ENCODE results near the gene PLEKHG3.

The PLEKHG3 gene

DNA sequence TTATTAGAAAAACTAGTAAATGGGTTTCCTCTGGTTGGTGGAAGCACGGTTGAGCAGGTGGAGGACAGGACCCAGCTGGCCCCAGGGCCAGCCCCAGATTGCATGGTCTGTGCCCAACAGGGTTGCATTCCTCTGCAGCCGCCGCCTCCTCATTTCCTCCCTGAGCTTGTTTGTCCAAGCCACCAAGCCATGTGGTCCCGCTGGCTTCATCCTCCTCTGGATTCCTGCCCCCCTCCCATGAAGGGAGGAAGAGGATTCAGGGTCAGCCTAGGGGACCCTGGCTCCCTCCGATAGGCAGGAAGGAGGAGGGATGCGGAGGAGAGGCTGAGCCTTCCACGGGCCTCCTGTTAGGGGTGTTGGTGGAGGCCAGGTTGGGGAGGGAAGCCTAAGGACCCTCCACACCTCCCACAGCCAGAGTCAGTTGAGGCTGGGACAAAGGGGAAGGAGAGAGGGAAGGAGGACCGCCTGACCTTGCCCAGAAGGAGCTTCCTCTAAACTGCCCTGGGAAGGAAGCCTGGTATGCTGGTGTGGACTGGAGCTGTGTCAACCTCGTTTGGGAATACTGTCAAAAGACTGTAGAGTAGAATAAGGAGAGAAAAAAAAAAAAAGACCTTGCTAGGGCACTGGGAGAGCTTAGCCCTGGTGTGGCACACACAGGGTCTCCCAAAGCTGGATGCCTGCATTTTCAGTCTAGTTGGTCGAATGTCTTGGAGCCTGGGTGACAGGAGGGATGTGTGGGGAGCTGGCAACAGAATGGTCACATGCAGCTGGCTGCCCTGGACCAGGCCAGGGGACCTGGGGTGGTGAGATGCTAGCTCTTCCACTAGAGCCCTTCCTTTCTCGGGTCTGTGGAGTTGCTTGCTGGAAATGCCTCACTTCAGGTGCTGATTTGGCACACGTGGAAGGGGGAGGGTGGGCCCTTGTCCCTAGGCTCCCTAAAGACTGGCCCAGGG lies 42.4 kb downstream of the PLEKHG3 start:
- no peak for DNase-seq (ENCODE audit: low read depth)

DNA sequence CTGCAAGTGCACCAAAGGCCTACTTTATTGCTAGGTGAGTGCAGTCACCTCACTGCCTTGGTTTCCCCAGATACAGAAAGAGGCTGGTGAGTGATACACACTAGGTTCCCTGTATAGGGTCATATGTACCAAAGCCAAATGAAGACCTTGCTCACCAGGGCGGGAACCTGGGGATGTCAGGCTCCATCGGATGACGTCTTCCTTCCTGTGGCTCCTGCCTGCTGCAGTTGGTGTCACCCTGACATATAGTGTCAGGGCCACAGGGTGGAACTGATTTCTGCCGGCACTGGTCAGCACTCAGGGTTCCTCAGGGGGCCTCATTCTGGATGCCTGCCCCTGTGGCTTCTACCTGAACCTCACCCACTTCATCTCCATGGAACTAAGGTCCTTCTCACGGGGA lies 43.1 kb downstream of the PLEKHG3 start:
- DNase-seq (ENCODE audit: low read depth): no peak

DNA sequence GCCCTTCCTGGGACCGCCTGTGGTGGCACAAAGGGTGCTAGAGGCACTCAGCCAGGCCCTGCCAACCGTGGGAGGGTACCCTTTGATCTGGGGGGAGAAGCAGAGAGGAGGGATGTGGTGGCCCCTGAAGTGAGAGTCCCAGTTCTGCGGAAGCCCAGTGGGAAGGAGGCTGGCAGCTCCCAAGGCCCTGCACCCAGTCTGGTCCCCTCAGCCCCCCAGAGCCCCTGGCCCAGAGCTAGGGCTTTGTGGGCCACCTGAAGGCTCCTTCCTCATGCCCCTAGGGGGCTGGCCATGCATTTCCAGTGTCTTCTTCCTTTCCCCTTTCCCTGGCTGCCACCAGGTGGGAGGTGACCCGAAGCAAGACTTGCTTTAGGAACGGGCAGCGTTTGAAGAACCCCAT lies 44.3 kb downstream of the PLEKHG3 start:
- DNase-seq (ENCODE audit: low read depth): no peak

DNA sequence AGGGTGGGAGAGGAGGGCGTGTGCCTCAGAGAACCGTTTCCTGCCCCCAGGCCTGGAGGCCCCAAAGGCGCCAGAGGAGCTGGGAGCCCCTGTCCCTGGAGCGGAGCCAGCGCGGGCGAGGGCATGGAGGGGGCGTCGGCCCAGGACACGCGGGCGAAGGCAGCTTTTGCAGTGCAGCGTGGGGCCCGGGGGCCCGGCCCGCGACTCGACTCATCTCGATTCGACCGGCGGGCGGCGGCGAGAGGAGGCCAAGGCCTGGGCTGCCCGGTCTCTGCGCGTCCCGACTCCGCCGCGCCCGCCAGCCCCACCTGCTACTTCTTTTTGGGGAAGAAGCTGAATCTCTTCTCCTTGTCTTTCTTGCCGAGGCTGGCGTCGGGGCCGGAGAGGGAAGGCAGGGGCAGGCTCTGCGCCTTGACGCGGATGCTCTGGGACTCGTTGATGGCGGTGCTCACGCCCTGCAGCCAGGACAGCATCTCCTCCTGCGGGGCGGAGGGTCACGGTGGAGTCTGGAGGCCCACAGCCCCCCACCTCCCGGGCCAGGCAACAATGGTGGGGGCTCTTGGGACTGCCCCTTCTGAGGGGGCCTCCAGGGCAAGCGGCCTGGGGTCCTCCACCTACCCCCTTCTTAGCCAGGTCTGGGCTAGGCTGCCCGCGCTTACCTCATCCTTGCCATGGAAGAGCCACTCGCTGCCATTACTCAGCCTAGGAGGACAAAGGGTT lies 44.9 kb downstream of the PLEKHG3 start:
- no peak for DNase-seq (ENCODE audit: low read depth)

DNA sequence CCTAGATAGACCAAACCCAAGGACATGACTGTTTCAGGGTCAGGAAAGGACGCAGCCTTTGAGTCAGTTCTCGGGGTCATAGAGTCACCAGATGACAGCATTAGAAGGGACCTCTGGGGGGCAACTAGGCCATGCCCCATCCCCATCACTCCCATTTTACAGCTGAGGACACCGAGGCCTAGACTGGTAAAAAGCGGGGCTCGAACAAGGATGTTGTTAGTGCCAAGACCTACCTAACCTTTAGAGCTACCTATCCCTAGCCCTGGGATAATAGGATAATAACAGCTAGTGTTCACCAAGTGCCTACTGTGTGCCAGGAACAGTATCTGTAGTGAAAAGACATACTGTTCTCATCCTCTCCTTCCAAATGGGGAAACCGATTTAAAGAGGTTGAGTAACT lies 48.7 kb downstream of the PLEKHG3 start:
- no peak for DNase-seq (ENCODE audit: low read depth)

DNA sequence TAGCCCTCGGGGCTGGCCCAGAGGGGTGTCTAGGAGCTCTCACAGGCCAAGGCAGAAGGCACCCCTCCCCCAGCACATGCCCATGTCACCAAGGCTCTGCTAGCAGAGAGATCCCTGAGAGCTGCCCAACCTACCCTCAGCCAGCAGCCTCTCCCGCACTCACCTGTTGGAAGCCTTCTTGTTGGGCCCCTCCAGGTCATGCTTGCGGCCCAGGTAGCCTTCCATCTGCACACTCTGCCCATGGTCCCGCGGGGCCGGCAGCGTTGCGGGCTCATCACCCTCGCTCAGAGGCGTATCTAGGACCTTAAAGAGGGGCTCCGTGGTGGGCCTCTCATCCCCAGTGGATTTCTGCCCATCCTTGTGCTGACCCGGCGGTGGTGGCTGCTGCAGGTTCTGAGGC lies 49.1 kb downstream of the PLEKHG3 start:
- DNase-seq (ENCODE audit: low read depth): no peak

DNA sequence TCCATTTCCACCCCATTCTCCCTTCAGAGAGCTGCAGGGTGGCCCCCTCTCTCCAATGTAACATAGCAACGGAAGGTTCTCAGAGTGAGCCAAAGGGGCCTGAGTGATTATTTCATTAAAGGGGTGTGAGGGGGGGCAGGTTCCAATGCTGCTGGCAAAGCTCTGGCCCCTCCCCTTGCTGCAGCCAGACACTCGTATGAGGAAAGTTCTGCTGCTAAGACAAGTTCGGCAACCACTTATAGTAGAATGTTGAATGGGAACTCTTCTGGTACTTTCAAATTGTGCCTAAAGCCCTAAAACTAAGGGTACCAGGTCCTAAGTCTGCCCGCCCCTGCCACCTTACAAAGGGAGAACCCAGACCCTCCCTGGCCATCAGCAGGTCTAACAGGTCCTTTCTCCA lies 49.8 kb downstream of the PLEKHG3 start:
- no peak for DNase-seq (ENCODE audit: low read depth)

DNA sequence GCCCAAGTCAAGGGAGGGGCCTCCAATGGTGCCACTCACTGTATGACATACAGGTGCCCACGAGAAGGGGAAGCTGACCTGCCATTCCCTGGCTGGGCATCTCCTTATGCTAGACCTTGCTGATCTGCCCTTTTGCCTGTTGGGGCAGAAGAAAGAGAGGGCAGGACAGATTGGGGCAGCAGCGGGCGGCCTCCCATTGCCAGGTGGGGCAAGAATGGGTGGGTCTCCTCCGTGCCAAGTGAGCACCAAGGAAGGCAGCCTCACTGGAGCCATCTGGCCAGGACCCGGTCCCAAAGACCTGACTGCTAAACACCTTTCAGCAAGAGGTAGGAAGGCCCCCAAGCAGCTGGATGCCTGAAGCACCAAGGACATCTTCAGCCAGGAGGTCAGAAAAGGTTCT lies 50.5 kb downstream of the PLEKHG3 start:
- no peak for DNase-seq (ENCODE audit: low read depth)

DNA sequence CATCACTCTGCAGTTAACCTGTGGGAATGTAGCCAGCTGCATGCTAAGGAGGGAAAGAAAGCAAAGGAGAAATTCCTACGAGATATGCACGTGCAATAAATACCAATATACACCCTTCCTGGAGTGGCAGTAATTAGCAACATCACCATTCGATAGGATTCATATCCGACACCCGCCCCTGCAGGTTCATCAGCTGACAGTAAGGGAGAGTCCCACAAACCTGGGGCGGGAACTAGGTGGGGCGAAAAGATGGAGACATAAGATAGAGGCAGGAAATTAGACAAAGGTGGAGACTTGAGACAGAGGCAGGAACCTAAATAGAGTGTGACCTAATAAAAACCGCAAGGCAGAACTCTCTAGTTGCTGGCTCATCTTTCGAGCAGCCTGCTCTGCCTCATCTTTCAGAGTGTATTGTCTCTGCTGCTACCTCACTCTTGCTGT lies 51.6 kb downstream of the PLEKHG3 start:
- no peak for DNase-seq (ENCODE audit: low read depth)

DNA sequence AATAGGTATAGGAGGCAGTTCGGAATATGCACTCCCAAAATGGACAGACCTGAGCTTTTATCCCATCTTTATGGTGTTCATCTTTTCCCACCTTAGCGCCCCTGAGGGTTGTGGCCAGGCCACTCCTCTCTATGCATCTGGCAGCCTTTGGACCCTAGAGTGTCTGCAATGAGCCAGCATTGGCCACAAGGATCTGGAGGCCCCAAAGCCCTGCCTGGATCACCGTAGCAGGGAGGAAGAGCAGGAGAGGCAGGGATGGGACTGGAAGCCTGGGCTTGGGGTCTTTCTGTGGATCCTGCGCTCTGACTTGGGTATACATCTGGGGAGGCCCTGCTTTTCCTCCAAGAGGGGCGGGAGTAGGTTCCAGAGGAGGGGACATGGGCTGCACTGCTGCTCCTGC lies 52.5 kb downstream of the PLEKHG3 start:
- no peak for DNase-seq (ENCODE audit: low read depth)

DNA sequence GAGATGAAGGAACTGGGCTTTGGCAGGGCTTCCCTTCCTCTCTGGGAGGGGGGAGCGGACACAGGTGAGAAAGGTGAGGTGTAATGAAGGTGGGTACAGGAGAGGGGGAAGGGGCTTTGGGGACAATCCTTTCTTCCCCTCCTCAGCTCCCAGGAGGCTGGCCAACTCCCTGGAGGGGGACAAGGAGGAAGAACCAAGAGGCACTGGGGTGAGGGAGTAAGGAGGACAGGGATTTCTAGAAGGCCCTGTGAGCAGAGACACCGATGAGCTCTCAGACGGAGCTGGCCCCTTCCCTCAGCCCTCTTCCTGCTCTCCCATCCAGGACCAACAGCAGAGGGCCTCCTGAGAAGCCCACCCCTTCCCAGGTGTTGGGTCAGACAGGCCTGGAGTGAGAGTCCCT lies 53.4 kb downstream of the PLEKHG3 start:
- DNase-seq (ENCODE audit: low read depth): no peak

DNA sequence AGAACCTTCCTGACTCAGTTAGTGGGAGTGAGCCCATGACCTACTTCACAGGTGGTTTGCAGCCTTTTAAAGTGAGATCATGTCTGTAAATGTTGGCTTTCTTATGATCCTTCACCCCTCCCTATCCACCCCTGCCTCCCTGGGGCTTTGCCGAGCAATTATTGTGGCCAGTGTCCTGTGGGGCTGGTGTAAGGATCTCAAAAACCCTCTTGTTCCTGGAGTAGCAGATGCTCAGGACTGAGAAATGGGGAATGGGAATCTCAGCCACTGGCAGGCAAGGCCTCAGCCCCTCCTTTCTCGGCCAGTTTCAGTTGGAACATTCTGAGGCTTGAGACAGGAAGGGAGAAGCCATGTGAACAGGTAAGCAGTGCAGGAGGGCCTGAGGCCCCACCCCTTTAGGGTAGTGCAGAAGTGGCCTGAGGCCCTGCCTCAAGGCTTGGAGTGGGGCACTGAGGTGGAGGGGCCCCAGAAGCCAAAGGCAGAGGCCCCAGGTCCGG lies 53.8 kb downstream of the PLEKHG3 start:
- no peak for DNase-seq (ENCODE audit: low read depth)

DNA sequence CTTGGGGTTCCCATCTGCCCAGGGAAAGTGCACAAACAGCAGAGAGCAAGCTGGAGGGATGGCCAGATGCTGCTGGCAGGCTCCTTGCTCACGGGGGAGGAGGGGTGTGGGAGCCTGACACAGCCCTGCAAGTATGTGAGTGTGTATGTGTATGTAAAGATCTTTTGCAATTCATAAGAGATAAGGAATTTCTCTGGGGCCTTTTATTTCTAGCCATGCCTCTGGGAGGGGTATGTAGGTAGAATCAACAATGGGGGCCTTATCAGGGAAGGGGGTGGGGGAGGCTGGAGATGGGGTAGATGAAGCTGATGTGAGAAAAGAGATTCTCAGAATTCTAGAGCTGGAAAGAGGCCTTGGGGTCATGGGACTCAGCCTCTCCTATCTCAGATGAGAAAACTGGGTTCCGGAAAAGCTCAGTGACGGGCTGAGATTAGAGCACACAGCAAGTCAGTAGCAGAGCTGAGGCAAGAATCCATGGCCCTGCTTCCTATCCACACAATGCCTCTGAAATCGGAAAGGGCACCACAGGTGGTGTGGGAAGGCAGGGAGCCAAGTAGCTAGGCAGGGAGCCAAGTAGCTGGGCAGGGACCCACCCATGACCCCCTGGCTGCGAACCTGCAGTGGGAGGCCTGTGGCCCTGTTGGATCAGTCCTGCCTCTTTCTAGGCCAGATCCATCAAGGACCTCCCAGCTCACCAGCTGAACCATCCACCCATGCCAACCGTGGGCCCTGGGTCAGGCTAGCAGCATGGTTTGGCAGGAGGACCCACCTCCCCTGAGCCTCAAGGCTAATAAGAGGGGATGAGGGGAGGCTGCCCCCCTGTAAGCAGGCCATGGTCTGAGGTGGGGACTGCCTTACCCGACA lies 54.7 kb downstream of the PLEKHG3 start:
- peak; percentile 45 for DNase-seq (ENCODE audit: low read depth)

DNA sequence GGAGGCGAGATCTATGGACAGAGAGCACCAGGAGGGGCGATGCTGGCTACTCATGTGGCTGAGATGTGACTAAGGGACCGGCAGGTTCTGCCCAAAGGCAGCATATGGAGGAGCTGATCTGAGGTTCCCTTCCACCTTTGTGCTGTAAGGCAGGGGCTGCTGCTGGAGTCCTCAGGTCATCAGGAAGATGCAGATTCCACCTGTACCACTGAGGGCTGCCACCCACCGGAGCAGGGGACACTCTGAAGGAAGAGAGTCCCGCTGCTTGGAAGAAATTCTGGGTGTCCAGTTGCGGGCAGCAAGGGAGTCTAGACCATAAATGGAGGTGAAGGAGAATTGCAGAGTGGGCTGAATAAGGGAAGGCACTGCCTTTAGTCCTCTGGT lies 55.3 kb downstream of the PLEKHG3 start:
- DNase-seq (ENCODE audit: low read depth): no peak

DNA sequence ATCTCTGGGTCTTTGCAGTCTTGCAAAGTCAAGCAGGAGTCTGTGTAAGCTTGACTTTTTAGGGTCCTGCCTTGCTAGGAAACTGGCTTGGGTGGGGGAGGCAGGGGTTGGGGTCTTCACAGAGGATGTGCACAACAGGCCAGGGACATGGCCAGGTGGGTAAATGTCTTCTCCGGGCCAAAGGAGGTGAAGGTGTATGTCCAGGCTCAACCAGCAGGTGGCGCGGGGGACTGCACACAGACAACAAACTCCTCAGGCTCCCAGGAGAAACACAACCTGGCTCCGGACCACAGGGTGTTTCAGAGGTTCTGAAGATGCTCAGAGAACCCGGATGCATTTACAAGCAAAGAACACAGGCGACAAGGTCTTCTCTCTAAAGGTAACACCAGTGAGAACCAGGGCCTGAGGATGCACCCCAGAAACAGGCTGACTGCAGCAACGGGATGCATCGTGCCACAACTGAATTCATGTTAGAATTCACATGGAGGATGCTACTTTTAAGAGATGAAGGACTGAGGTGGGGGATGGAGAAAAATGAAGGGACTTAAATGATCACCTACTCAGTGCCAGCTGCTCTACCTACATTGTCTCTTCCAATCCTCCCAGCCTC lies 56.0 kb downstream of the PLEKHG3 start:
- DNase-seq (ENCODE audit: low read depth): no peak

DNA sequence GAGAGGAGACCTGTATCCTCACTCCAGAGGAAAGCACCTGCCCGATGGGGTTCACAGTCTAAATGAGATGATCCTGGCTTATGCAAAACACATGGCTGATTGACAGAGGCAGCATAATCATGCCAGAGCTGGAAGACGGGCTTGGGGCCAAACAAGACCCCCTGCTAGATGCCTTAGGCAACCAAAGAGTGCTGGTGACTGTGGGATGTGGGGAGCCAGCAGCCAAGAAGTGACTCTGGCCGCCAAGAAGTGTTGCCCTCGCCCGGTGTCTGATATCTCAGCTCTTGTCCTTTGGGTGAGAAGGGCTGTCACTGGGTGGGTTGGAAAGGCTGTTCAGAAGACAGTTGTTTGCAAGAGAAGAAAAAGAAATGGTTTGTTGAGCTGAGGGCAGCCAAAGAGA lies 56.7 kb downstream of the PLEKHG3 start:
- DNase-seq (ENCODE audit: low read depth): no peak

DNA sequence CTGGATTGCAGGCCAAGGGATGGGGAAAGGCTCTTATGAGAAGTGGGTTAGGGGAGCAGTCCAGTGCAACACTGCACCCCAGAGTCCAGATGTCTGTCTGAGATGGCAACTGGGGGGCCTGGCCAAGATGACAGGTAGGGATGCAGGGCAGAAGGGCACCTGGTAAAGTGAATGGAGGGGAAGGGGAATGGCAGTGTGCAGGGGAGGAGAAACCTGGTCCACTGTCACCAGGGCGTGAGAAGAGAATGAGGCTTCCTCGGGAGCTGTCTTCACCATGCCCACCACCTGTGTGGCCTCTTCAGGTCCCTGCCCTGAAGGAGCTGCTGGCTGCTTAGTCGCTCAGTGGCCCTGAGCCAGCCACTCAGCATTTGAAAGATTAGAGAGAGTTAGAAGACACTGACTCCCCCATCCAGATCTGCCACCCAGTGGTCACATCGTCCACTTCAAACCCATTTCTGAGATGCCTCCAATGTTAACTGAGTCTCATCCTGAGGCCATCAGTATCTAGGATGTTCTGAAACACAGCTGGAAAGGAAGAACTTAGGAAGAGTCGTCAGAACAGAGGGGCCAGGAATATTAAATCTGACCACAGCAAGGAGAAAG lies 57.3 kb downstream of the PLEKHG3 start:
- no peak for DNase-seq (ENCODE audit: low read depth)

DNA sequence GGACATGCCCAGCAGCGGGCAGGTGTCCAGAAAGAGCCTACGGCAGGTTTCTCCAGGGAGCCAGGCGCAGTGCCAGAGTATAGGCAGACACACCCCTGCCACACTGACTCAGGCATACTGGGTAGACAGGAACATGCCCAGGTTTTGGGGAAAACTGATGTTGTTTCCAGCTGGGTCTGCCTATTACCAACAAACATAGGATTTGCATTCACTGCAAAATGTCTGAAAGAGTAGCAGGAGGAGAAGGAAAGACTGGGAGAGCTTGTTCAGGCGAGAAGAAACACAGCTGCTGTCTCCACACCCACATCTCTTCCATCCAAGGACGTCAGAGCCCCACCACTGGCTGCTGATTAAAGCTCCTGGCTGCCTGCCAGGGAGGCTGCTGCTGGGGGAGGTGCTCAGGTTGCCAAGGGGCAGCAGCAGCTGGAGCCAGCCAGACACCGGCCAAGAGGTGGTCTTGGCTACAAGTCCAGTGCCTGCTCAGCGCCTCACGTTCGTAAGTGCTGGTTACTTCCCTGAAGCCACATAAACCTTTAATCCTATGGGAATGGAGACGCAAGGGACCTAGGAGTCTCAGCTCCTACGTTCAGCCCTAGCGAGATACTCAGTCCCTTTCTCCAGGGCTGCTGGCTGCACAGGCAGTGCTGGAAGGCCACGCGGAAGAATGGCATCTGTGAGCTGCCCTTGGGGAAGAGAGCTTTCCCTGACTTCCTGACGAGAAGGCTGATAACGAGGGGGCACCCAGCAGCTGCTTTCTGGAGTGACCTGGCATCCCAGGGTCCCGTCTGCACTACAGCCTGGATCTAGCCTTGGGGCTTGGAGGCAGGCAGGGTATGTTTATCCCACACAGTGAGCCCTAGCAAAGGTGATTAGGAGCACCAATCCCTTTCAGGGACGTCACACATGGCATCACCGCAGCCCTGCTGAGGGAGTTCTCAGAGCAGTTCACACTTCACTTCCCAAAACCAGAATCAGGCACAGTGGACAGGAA lies 58.1 kb downstream of the PLEKHG3 start:
- no peak for DNase-seq (ENCODE audit: low read depth)

DNA sequence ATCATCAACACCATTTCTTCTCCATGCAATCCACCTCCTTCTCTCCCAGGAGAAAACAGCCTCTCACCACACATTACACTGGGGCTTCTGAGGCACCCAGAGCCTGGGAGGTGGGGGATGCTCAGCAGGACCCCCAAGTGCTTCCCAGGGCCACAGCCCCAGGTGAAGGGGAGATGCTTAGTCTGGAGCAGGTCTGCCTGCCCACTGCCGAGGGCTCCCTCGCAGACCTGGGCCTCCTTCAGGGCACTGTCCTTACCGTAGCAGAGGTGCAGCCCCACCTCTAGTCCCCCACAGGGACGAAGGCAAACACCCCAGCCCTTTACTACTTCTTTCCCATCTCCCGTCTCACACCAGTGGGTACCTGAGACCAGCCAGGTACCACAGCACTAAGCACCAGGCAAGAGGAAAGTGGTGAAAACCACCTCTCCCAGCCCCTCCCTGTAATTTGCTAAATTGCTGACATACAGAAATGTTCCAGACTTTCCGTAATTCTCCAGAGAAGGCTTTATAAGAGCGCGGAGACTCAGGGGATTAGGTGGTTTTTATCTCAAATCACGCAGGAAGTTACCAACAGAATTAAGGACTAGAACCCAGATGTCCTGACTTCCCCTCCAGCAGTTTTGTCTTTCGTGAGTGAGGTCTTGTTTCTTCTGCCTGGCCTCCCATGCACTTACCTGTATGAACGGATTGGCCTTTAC lies 59.0 kb downstream of the PLEKHG3 start:
- DNase-seq (ENCODE audit: low read depth): no peak
